AG09319 (cell line): Measurements from ENCODE around the gene NOTCH4.

Experiments used
- DNase-seq: peaks from one replicate; pipeline ENCODE4 v3.0.0-alpha.2; 2010; ENCODE audit warnings: low read depth; ENCODE audit errors: extremely low read depth
- CTCF ChIP-seq: IDR thresholded peaks from 2 replicates; pipeline ENCODE4 v1.5.1; 2011; ENCODE audit warnings: low read depth, mild to moderate bottlenecking, inconsistent platforms, low read length, moderate library complexity

NOTCH4 gene

DNA sequence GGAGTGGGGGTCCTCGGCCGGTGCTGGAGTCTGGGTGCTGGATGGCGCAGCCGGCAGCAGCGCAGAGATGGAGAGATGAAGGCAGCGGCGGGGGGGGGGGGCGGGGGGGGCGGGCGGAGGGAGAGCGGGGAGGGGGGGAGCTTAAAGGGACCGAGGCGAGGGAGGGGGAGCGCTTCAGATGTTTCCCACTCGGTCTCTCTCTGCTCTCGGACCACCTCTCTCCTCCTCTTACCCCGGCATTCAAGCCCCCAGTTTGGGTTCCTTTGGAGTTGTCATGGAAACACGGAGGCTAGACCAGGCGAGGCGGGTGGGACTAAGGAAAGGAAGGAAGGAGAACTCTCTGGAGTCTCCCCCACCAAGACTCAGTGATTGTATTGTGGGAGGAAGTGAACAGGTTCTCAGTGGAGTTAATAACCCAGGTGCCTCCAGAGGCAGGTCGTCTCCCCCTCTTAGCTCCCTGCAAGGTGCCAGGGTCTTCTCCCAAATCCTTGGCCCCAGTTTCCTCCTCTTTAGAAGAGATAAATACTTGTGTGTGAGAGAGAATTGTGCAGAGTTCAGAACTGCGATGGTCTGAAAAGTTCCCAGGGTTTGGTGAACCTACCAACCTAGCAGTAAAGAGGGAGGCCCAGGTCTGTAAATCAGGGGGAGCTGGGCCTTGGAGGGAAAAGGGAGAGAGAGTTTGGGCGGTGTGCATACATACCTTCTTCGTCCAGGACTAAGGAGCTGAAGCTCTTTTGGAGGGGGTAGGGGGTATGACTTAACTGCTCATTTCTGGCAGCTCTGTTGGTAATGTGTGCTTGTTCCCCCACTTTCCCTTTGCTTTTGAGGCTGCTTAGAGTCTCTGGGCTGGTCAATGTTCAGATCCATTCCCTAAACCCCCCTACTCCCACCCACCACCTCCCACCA lies 71.8 kb downstream of the NOTCH4 start, which contains the start of gene PRRT1:
PRRT1 (minus strand) TSS at position 77 of the 906 bp plus-strand sequence. CDS start 112 bp downstream, outside the sequence.
- DNase-seq, result no peak

DNA sequence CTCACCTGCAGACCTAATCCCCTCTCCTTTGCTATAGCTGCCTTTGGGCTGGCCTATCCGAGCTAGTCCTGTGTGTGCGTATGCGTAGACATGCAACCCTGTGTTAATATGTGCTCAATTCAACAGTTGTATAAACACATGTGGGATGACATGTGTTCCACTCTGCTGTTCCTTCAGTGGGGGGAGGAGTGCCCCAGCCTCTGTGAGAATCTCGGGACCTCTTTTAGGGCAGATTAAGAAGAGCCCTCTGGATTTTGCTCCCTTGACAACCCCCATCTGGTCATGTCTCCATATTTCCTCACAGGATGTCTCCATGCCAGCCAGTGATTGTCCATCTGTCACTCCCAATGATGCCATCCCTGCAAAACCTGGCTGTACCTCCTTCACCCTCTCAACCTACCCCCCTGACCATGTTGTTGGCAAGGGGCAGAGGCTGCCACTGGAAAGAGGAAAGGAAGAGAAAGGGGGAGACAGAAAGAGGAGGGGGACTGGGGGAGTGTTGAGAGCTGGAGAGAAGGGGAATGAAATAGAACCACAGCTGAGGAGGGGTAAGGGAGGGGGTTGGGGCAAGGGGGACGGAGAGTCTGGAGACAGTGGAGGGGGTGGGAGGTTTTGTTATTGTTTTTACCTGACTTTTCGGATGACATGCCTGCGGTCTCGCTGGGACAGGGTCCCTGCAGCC lies 72.5 kb downstream of the NOTCH4 start:
- TF ChIP-seq CTCF, result no peak
- DNase-seq, result no peak

More for the DNA sequence above, 71.8 kb downstream of the NOTCH4 start, which contains the start of gene PRRT1:
- no peak for TF ChIP-seq CTCF

- no peak for TF ChIP-seq CTCF
- no peak for DNase-seq
Measured at GRCh38 chr6:32149932-32150870, 73.7 kb downstream of the NOTCH4 start.

GRCh38 chr6:32149092-32149755 lies 74.6 kb downstream of the NOTCH4 start:
- DNase-seq, result no peak
- no peak for TF ChIP-seq CTCF

DNA sequence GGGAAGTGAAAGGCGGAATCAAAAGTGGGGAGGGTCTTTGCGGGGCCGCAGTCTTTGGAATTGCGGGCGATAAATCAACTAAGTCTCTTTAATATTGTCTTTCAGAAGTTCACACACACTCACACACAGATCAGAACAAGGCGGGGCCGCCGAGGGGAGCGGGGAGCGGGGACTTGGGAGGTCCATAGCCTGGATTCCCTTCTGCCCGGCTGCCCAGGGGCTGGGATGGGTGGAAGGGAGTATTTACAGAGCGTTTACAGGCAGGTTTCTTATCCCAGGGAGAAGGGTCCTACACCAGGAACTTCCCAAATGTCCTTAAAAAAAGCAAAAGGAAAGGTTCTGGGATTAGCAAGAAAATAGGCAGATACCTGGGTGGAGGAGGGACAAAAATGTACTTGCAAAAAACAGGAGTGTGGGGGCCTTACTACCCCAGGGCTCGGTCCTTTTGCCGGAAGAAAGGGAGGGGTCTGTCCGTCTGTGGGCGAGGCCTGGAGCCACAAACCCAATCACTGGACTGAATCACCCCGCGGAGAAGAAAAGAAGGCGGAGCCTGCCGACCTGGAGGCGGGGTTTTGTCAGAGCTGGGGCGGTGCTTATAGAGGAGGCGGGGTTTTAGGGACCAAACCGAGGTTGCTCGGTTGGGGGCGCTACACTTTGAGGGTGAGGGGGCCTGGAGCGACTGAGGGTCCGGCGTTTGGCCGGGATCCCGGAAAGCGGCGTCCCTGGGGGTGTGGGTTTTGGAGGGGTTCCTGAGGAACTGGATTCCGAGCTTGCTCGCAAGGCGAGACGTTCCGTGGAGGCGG lies 75.4 kb downstream of the NOTCH4 start:
- DNase-seq, result no peak
- no peak for TF ChIP-seq CTCF

- DNase-seq, result no peak
- no peak for TF ChIP-seq CTCF
Measured at GRCh38 chr6:32147401-32148132, 76.3 kb downstream of the NOTCH4 start.
